Stimulated activated CD4-positive, alpha-beta T cell treated with anti-CD3 and anti-CD28 coated beads, Interleukin-12 subunit alpha, Interleukin-12 subunit beta, amount 100 ng/mL, for 4 hours (primary cell): ENCODE results near the gene WWC1.
"Not testable (repeated sequence)": the region's sequence is repeated elsewhere in the genome, so short reads cannot be mapped to it uniquely, and the experiment has no call there.

Source experiments
- DNase-seq: peaks from one replicate; pipeline ENCODE4 v3.0.0-alpha.2; 2020

WWC1 gene

DNA sequence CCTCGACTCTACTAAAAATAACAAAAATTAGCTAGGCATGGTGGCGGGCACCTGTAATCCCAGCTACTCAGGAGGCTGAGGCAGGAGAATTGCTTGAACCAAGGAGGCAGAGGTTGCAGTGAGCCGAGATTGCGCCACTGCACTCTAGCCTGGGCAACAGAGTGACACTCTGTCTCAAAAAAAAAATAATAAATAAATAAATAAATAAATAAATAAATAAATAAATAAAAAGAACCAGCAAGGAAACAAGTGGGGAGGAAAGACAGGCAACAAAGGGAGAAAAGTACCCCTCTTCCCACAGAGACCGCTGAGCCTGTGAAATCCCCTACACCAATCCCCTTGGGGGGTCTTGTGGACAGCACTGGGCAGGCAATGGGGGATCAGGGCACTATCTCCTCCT, 4.6 kb upstream of the WWC1 start:
- not testable (repeated sequence) for DNase-seq

GRCh38 chr5:168287362-168287761, 4.1 kb upstream of the WWC1 start:
- no peak for DNase-seq

- no peak for DNase-seq
These were observed 2.8 kb upstream of the WWC1 start for GRCh38 chr5:168288349-168289245.

- no peak for DNase-seq
These were observed 523 bp upstream of the WWC1 start for GRCh38 chr5:168290902-168291341.

DNA sequence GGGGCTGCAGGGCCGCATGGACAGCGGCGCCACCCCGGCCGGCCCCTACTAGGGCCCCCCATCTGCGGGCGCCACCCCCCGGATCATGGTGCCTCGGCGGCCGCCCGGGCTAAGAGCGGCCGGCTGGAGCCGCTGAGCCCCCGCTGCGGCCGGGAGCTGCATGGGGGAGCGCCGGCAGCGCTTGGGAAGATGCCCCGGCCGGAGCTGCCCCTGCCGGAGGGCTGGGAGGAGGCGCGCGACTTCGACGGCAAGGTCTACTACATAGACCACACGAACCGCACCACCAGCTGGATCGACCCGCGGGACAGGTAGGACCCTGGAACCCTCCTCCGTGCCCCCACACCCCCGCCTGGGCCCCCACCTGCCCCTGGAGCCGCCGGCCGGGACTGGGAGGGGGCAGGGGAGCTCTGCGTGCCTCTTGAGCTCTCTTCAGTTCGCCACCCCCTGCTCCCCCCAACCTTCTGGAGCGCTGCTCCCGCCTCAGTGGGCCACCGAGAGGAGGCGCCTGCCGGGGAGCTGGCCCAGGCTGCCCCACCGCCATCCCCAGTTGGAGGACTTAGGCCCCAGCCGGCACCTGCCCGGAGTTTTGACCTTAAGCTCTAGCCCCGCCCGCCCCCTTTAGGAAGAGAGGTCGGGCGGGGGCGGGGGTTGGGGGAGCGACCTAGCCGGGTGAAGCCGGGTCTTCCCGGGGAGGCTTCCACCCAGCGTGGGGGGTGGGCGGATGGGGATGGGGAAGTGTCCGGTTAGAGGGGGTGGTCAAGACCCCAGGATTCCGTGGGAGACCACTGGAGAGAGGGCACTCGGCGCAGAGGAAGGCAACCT, 730 bp downstream of the WWC1 start:
- DNase-seq: no peak

GRCh38 chr5:168292786-168293696, 1.6 kb downstream of the WWC1 start:
- DNase-seq: no peak

DNA sequence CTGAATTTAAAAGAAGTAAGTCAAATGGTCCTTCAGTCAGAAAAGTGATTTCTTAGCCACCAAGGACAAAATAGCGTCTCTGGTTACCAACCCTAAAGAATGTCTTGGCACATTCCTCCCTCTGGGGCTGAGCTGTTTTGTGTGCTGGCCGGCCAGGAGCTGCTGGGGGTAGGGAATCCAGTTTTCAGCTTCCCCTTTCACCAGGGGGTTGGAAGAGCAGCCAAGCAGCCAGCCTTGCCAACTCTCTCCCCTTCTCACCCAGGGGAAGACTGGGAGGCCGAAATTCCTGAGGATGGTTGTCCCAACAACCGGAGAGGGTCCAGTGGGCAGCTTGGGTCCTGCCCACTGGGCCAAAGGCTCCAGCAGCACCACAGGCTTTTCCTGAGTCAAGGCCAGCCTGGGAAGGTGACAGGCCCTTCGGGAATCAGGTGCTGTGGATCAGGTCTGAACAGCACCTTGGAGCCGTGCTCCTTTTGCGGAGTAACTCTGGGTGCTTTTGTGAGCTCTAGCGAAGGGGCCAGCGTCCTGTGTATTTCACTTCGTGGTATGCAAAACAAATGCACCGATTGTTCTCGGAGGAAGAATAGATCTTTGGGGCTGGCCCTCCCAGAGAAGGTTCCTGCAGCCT, 4.2 kb downstream of the WWC1 start:
- DNase-seq: no peak

- no peak for DNase-seq
These were observed 5.2 kb downstream of the WWC1 start for GRCh38 chr5:168296682-168297081.

DNA sequence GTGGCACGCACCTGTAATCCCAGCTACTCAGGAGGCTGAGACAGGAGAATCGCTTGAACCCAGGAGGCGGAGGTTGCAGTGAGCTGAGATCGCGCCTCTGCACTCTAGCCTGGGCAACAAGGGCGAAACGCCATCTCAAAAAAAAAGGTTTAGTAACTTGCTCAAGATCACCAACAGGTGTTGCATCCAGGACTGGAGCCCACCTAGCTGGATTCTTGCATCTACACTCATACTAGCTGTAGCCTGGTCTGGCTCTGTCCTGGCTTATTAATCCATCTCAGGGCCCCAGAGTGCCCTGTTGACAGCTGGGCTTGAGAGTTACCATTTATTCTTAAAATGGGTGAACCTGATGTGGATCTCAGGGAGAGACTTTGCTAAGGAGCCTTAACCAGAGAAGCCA, 7.5 kb downstream of the WWC1 start:
- no peak for DNase-seq

DNA sequence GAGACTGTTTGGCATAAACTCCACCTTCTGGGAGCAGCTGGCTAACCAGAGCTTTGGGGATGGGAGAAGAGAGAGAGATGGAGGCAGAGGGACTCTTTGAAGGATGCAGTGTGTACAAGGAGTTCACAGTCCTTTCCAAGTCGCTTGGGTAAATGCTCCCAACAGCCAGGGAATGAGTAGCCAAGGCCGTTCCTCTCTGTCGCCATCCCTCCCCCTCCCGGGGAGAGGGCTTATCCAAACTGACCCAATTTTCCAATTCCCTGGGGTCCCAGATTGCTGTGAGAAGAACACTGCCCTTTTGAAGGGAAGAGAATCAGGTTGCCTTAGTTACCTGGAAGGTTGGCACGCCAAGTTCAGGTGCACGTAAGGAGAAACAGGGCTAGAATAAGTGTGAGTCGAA, 7.9 kb downstream of the WWC1 start:
- no peak for DNase-seq

DNA sequence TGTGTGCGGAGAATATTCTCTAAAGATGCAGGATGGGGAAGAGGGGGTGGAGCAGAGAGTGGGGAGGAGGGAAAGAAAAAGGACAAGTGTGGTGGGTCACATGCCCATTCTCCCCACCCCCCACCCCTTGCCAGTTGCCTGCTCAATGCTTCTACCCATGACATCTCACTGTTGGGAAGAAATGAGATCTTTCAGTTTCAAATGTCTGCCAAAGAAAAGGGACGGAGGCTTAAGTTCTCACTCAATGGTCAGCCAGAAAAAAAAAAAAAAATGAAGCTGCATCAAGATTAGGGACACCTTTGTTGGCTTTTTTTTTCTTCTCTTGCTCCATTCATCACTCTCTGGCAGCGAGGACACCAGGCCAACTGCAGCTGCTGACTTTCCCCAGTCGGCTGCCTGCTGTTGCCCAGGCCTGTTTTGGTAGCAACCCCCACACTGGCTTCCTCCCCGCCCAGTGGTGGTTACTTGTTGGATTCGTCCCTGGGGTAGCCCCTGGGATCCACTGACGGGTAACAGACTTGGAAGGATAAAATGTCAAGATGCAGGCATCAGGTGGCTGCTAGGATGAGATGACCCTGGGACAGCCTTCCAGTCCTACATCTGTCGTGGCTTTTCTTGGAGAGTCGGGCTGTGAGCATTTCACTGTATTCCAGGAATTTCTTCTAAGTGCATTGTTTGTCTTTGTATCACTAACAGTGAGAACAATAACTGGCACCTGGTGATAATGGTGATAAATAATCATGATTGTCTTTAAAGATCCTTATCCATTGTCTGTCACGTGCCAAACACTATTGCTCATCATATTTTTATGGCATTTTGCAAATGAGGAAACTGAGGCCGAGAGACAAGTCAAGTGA, 9.1 kb downstream of the WWC1 start:
- DNase-seq: no peak

DNA sequence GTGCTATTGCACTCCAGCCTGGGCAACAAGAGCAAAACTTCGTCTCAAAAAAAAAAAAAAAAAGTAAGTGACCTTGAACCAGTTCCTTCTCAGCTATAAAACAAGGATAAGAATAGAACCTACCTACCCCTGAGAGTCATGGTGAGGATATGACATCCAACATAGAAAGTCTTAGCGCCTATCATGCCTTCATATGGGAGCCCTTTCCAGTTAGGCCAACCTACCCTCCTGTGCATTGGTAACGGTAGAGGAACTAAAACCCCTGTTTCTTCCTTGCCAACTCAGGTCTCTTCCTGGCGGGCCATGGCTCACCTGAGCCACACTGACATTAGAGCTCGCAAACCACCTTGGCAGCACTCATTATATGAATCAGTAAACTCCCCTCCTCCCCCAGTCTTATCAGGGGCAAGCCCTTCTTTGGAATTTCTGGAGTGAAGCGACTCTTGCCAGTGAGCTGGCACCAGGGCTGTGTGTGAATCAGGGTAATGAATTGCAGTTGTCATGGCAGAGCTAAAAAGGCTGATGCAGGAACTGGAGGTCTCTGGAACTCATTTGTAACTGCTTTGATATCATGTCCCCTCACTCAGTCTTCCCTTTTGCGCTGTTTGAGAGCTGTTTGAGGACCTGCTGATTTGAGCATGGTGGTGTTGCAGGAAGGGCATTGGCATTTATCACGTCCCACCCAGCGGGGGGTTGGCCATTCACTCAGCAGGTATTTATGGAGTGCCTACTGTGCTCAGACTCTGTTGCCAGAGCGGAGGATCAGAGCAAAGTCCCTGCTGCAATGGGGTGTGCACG, 10.3 kb downstream of the WWC1 start:
- DNase-seq: no peak

GRCh38 chr5:168302785-168303184, 11.3 kb downstream of the WWC1 start:
- DNase-seq: no peak

GRCh38 chr5:168303393-168304025, 12.1 kb downstream of the WWC1 start:
- no peak for DNase-seq

GRCh38 chr5:168304349-168304748, 12.9 kb downstream of the WWC1 start:
- no peak for DNase-seq

- DNase-seq: no peak
These were observed 13.8 kb downstream of the WWC1 start for GRCh38 chr5:168305281-168305680.

- DNase-seq: no peak
These were observed 15.6 kb downstream of the WWC1 start for GRCh38 chr5:168307022-168307421.

GRCh38 chr5:168307925-168308584, 16.6 kb downstream of the WWC1 start:
- DNase-seq: no peak

GRCh38 chr5:168308976-168309598, 17.6 kb downstream of the WWC1 start:
- no peak for DNase-seq
